ENCODE results near the gene SMYD1.

Gene SMYD1

GRCh38 chr2:88057437-88057844 lies 10.2 kb upstream of the SMYD1 start:
- no peak for DNase-seq

DNA sequence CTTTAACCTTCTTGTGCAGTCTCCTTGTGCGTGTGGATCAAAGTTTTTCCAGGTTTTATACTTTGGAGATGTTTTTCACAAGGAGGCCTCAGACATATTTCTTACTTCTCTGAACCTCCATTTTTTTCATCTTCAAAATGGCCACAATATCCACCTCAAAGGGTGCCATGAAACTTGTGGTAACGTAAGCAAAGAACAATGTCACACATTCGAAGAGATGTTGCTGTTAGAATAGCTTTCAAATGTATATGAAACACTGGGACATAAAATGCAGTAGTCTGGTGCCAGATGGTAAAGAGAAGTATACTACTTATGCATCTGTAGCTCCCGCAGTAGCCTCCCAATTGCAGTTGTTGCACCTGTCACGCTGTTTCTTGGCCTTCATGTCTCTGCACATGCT lies 9.4 kb upstream of the SMYD1 start:
- DNase-seq, result no peak

- DNase-seq, result peak; percentile 23
These were observed 7.4 kb upstream of the SMYD1 start for GRCh38 chr2:88059979-88060906.

- DNase-seq, result no peak
These were observed 6.7 kb upstream of the SMYD1 start for GRCh38 chr2:88060907-88061275.

DNA sequence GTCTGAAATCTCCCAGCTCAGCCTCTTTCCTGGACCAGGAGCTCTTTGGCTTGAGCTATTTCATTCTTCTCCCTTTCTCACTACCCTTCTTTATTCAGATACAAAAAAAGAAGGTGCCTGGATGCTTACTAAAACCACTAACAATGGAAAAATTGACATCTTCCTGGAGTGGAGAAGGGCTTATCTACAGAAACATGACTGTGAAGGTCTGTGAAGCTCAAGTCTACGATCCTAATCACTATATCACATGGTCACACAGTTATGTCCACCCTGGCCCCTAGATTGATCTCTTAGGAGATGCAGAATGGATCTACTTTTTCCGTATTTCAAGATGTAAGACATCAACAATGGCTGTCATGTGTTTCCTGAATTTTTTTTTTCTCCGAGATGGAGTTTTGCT lies 6.3 kb upstream of the SMYD1 start:
- DNase-seq, result no peak

GRCh38 chr2:88066543-88066942 lies 1.1 kb upstream of the SMYD1 start:
- no peak for DNase-seq

DNA sequence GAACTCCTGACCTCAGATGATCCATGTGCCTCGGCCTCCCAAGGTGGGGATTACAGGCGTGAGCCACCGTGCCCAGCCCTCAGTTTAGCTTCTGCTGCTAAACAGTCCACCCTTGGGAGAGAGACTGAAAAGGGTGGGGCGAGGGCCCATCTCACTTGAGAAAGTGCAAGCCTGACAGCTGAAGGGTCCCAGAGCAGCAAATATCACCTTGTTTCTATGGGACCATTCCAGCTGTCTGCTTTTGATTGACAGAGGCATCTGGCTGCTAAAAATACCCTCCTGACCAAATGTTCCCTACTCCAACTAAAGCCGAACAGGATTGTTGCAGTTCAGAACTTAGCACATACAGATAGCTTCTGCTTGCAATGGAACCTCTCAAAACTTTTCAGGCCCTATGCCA lies 436 bp upstream of the SMYD1 start:
- DNase-seq, result no peak

GRCh38 chr2:88068044-88068443 lies 419 bp downstream of the SMYD1 start:
- no peak for DNase-seq

- DNase-seq, result no peak
These were observed 1.5 kb downstream of the SMYD1 start for GRCh38 chr2:88069117-88069516.

GRCh38 chr2:88070055-88070454 lies 2.4 kb downstream of the SMYD1 start:
- DNase-seq, result no peak

DNA sequence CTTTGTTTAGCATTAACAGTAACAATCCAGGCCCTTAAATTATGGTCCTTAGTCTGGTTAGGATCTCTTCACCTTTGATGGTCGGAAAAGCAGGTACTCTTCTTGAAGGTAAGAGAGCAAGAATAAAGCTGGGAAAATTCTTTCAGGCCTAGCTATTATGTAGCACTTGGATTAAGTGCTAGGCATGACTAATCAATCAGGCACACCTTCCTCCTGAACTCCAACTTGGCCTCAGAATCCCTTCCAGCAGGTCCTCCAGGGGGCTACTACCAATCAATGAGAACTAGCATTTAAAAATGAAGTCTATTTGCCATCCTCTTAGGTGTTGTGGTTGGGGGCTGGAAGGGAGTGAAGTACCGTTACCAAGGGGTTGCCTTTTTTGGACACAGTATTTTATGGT lies 3.7 kb downstream of the SMYD1 start:
- no peak for DNase-seq

GRCh38 chr2:88074150-88074549 lies 6.5 kb downstream of the SMYD1 start:
- no peak for DNase-seq

DNA sequence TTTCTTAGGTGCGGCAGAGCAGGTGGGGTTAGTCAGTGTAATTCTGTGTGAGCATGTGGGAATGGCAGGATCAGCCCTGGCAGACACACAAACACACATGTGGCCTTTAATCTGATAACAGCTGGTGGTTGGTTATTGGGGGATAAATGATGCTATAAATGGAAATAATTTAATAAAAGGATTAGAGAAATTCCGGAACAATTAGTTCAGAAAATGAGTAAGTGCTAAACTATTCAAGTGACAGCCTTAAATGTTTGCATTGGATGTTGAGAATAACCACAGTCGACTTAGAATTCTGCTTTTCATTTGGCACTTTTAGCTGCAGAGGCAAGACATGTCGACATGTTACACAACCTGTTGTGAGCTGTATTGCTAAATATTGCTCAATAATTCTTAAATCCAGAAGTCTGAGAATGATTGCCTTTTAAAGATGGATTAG lies 7.2 kb downstream of the SMYD1 start:
- no peak for DNase-seq

- DNase-seq, result no peak
These were observed 9.5 kb downstream of the SMYD1 start for GRCh38 chr2:88077080-88077479.

- DNase-seq, result no peak
These were observed 11.1 kb downstream of the SMYD1 start for GRCh38 chr2:88078643-88079172.

- DNase-seq, result no peak
These were observed 12.9 kb downstream of the SMYD1 start for GRCh38 chr2:88080545-88080944.

- no peak for DNase-seq
These were observed 14.4 kb downstream of the SMYD1 start for GRCh38 chr2:88081924-88082608.

DNA sequence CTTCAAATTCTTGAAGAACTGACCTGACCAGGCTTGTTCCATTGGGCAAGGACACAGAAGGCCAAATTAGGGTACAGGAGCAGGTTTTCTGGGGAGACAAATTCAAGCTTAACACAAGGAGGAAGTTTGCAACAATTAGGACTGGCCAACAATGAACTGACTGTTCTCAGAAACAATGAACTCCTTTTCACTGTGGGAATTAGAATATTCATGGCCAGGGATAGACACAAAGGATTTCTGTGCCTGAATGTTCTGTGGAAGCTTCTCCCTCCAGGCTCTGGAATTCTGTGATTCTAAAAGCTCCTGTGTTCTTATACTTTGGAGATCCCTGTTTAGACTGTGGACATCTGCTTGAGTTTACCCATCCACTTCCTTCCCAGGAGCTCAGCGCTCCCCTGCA lies 15.2 kb downstream of the SMYD1 start:
- no peak for DNase-seq

GRCh38 chr2:88085099-88085498 lies 17.5 kb downstream of the SMYD1 start:
- DNase-seq, result no peak

DNA sequence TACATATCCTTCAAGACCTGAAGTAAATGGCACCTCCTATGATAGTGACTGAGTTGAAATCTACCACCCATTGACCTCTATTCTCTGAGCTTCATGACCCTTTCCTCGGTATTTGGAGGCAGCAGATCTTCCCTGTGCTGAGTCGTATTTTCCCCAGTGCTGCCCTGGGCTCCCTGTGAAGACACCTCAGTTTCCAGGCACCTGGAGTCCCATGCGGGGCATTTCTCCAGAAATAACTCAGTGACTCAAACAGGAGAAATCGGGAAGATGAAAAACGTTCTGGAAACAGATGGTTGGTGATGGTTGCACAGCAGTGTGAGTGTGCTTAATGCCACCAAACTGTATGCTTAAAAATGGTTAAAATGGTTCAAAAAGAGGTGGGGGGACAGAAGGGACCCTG lies 18.0 kb downstream of the SMYD1 start:
- no peak for DNase-seq

- DNase-seq, result no peak
These were observed 18.8 kb downstream of the SMYD1 start for GRCh38 chr2:88086401-88086800.

DNA sequence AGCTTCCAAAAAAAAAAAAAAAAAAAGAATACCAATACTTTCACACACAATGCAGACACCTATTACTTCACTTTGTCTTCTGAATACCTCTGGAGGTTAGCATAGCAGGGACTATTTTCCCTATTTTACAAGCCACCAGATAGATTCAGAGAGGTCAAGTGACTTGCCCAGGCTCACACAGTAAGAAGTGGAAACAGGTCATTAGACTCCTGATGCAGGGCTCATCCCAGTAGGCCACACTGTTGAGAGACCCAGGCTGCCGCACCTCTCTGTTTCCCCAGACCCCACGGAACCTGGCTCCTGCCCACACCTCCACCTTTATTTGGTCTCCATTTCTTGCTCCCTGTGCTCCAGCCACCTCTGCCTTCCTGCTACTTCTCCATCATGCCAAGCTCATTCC lies 19.4 kb downstream of the SMYD1 start:
- DNase-seq, result no peak

- no peak for DNase-seq
These were observed 20.1 kb downstream of the SMYD1 start for GRCh38 chr2:88087763-88088162.

DNA sequence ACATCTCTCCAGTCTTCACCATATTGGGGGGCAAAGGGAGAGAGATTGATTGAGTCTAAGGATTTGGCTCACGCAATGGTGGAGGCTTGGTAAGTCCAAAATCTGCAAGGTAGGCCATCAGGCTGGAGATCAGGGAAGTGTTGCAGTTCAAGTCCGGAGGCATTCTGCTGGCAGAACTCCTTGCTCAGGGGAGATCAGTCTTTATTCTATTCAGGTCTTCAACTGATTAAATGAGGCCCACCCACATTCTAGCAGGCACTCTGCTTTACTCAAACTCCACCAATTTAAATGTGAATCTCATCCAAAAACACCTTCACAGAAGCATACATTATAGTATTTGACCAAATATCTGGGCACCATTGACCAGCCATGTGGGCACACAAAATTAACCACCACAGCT lies 21.4 kb downstream of the SMYD1 start:
- DNase-seq, result no peak

All from activated naive CD4-positive, alpha-beta T cell treated with Interleukin-2 at 50 U/mL for 16 hours (primary cell).